ENCODE data around the gene CYP21A2.
"Not testable (repeated sequence)": the region's sequence is repeated elsewhere in the genome, so short reads cannot be mapped to it uniquely, and the experiment has no call there.

GRCh38 chr6:32049736-32050135, 11.5 kb downstream of the CYP21A2 start:
- not testable (repeated sequence) for TF ChIP-seq NRF1 (IDR thresholded peaks at IDR 0.05; ENCODE audit: low read depth, low read length); RAD21 (IDR thresholded peaks at IDR 0.05 in 1 of 2, conservative IDR thresholded peaks at IDR 0.05 in 1 of 2; ENCODE audit: low read depth in 2 of 2, low read length in 2 of 2); CHD7 (IDR thresholded peaks at IDR 0.05; ENCODE audit: insufficient replicate concordance, low read length); EP300 (IDR thresholded peaks at IDR 0.05; ENCODE audit: borderline replicate concordance in 1 of 2, low read depth in 2 of 2, low read length in 2 of 2); CTCF (IDR thresholded peaks at IDR 0.05; ENCODE audit: control extremely low read depth in 1 of 3, insufficient read depth in 1 of 3, low read depth in 1 of 3, low read length in 3 of 3); POLR2AphosphoS5 (IDR thresholded peaks at IDR 0.05; ENCODE audit: low read depth, low read length); CBX8 (IDR thresholded peaks at IDR 0.05; ENCODE audit: borderline replicate concordance, low read depth, low read length); JUND (IDR thresholded peaks at IDR 0.05; ENCODE audit: low read length); CHD2 (IDR thresholded peaks at IDR 0.05; ENCODE audit: low read length); HDAC2 (IDR thresholded peaks at IDR 0.05; ENCODE audit: borderline replicate concordance in 1 of 2, low read depth in 2 of 2, low read length in 2 of 2); POLR2A (IDR thresholded peaks at IDR 0.05; ENCODE audit: control extremely low read depth in 1 of 2, low read depth in 2 of 2, low read length in 2 of 2); EZH2 (IDR thresholded peaks at IDR 0.05; ENCODE audit: low read depth, low read length, severe bottlenecking); PHF8 (conservative IDR thresholded peaks at IDR 0.05; ENCODE audit: low read depth, low read length)
